ENCODE measurements around the gene TMEM63C.

The TMEM63C gene

GRCh38 chr14:77281852-77282410 lies 100.3 kb downstream of the TMEM63C start:
- no peak for DNase-seq

GRCh38 chr14:77284066-77284465 lies 102.5 kb downstream of the TMEM63C start:
- no peak for DNase-seq

GRCh38 chr14:77284466-77284865 lies 102.9 kb downstream of the TMEM63C start:
- no peak for DNase-seq

GRCh38 chr14:77286576-77286975 lies 105.0 kb downstream of the TMEM63C start:
- DNase-seq, result no peak

GRCh38 chr14:77290705-77291104 lies 109.1 kb downstream of the TMEM63C start:
- no peak for DNase-seq

GRCh38 chr14:77296155-77296554 lies 114.6 kb downstream of the TMEM63C start:
- DNase-seq, result no peak

- no peak for DNase-seq
Measured at GRCh38 chr14:77296906-77297305, 115.3 kb downstream of the TMEM63C start.

- DNase-seq, result no peak
Measured at GRCh38 chr14:77299771-77300170, 118.2 kb downstream of the TMEM63C start.

- DNase-seq, result peak; percentile 12
Measured at GRCh38 chr14:77301103-77301502, 119.5 kb downstream of the TMEM63C start.

GRCh38 chr14:77302926-77303325 lies 121.3 kb downstream of the TMEM63C start:
- DNase-seq, result no peak

GRCh38 chr14:77303417-77304156 lies 122.0 kb downstream of the TMEM63C start:
- DNase-seq, result no peak

- DNase-seq, result no peak
Measured at GRCh38 chr14:77305696-77306095, 124.1 kb downstream of the TMEM63C start.

GRCh38 chr14:77306416-77306815 lies 124.8 kb downstream of the TMEM63C start:
- no peak for DNase-seq

- DNase-seq, result no peak
Measured at GRCh38 chr14:77306851-77307496, 125.4 kb downstream of the TMEM63C start.
